Fibroblast of upper back skin (primary cell): ENCODE data around the gene CRACR2B.

ENCODE experiments used
- DNase-seq: peaks from one replicate; pipeline ENCODE4 v3.0.0-alpha.2; 2013

Gene CRACR2B

GRCh38 chr11:794766-795633 lies 32.7 kb upstream of the CRACR2B start:
- no peak for DNase-seq

- DNase-seq = peak; percentile 82
Observed at GRCh38 chr11:795634-796564, 31.8 kb upstream of the CRACR2B start.

GRCh38 chr11:796565-797295 lies 31.0 kb upstream of the CRACR2B start:
- DNase-seq = no peak

- DNase-seq = peak; percentile 82
Observed at GRCh38 chr11:797296-798092, 30.2 kb upstream of the CRACR2B start.

- DNase-seq = peak; percentile 69
Observed at GRCh38 chr11:798093-798713, 29.5 kb upstream of the CRACR2B start, which contains the start of gene SLC25A22. Gene SLC25A22 (minus strand): TSS chr11:798281. CDS start chr11:795006, 3,275 bp downstream.

GRCh38 chr11:799641-800316 lies 27.9 kb upstream of the CRACR2B start:
- DNase-seq = no peak

GRCh38 chr11:800473-800872 lies 27.2 kb upstream of the CRACR2B start:
- no peak for DNase-seq

- no peak for DNase-seq
Observed at GRCh38 chr11:801097-801780, 26.5 kb upstream of the CRACR2B start.

GRCh38 chr11:802018-802617 lies 25.6 kb upstream of the CRACR2B start:
- no peak for DNase-seq

- DNase-seq = no peak
Observed at GRCh38 chr11:802693-803466, 24.8 kb upstream of the CRACR2B start.

- DNase-seq = no peak
Observed at GRCh38 chr11:803467-803742, 24.3 kb upstream of the CRACR2B start.

GRCh38 chr11:803770-804598 lies 23.7 kb upstream of the CRACR2B start:
- DNase-seq = no peak

- DNase-seq = no peak
Observed at GRCh38 chr11:804599-804964, 23.1 kb upstream of the CRACR2B start.

GRCh38 chr11:808427-809286 lies 19.1 kb upstream of the CRACR2B start:
- DNase-seq = no peak

GRCh38 chr11:809287-810039 lies 18.3 kb upstream of the CRACR2B start, which contains the start of gene RPLP2:
Gene RPLP2 (plus strand): TSS chr11:809967. CDS start chr11:810235, 268 bp downstream.
- DNase-seq = peak; percentile 96

- no peak for DNase-seq
Observed at GRCh38 chr11:810040-810567, 17.6 kb upstream of the CRACR2B start.
